Uterus (tissue), 2 donors: ENCODE data around the gene COX11.

ENCODE experiments used
- POLR2A ChIP-seq, 2 donors: fragments of 450-650 bp; IDR thresholded peaks; one replicate each; pipeline ENCODE4 v1.6.1; 2016; ENCODE audit warnings: antibody characterized with exemption in 2 of 2, mild to moderate bottlenecking in 1 of 2, moderate library complexity in 1 of 2
- TF ChIP-seq, protein P1 (sequence below), 4 experiments: fragments of 200-600 bp in 2 of 4; fragments of 450-650 bp in 2 of 4; sonication (generic) in 2 of 4; IDR thresholded peaks; one replicate each; pipeline ENCODE4 v1.5.1; 2016 to 2019; ENCODE audit warnings: antibody characterized with exemption in 4 of 4, mild to moderate bottlenecking in 2 of 4, moderate library complexity in 1 of 4

DNA sequence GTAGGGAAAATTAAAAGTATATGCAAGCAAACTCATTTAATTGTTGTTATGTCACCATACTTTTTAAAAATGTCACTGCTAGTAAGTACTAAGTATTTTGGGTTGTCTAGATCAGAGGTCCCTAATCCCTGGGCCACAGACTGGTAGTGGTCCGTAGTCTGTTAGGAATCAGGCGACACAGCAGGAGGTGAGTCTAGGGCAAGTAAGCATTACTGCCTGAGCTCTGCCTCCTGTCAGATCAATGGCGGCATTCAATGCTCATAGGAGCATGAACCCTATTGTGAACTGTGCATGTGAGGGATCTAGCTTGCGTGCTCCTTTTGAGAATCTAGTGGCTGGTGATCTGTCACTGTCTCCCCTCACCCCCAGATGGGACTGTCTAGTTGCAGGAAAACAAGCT, 21.7 kb upstream of the COX11 start:
- TF ChIP-seq, protein P1, sequence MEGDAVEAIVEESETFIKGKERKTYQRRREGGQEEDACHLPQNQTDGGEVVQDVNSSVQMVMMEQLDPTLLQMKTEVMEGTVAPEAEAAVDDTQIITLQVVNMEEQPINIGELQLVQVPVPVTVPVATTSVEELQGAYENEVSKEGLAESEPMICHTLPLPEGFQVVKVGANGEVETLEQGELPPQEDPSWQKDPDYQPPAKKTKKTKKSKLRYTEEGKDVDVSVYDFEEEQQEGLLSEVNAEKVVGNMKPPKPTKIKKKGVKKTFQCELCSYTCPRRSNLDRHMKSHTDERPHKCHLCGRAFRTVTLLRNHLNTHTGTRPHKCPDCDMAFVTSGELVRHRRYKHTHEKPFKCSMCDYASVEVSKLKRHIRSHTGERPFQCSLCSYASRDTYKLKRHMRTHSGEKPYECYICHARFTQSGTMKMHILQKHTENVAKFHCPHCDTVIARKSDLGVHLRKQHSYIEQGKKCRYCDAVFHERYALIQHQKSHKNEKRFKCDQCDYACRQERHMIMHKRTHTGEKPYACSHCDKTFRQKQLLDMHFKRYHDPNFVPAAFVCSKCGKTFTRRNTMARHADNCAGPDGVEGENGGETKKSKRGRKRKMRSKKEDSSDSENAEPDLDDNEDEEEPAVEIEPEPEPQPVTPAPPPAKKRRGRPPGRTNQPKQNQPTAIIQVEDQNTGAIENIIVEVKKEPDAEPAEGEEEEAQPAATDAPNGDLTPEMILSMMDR (IDR thresholded peaks at IDR 0.05): no peak
- no peak for TF ChIP-seq POLR2A (IDR thresholded peaks at IDR 0.05)
